Measurements from ENCODE around the gene B4GALT7.
"Not testable (repeated sequence)": the region's sequence is repeated elsewhere in the genome, so short reads cannot be mapped to it uniquely, and the experiment has no call there.

The B4GALT7 gene

GRCh38 chr5:177609076-177610059, 9.4 kb downstream of the B4GALT7 start:
- no peak for DNase-seq (ENCODE audit: low spot score)

- DNase-seq (ENCODE audit: low spot score), result no peak
Observed at GRCh38 chr5:177610131-177610769, 10.3 kb downstream of the B4GALT7 start.

- DNase-seq (ENCODE audit: low spot score), result no peak
Observed at GRCh38 chr5:177610770-177611445, 11.0 kb downstream of the B4GALT7 start.

DNA sequence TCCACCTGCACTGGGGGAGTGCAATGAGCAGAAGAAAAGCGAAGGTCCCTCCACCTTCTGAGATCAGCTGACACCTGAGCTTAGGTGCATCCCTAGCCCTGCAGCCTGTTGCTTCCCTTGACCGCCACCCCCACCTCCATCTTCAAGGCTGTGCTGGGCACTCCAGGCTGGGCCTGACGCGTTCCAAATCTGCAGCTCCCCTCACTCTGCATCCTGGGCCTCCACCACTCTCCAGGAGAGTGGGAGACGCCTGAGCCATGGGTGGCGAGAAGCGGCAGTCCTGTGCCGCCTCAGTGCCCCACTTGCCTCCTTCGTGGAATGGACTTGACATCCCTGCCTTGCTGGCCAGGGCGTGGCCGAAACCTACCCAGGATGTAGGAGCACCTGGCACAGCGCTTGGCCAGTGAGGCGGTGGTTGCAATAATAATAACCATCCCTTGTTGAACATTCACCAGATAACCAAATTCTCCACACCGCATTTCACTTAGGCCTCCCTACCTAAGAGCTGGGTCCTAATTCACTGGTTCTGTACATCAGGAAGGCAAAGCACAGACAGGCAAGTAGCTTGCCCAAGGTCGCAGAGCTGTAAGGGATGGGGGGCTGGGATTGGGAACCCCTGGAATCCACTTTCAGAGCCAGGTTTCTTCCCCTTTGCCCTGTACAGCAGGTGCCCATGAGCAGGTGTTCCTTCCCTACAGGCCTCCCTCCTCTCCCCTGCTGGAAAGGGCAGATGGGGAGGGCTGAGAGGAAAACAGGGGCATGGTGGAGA, 11.7 kb downstream of the B4GALT7 start:
- no peak for DNase-seq (ENCODE audit: low spot score)

GRCh38 chr5:177612215-177612673, 12.3 kb downstream of the B4GALT7 start:
- no peak for DNase-seq (ENCODE audit: low spot score)

DNA sequence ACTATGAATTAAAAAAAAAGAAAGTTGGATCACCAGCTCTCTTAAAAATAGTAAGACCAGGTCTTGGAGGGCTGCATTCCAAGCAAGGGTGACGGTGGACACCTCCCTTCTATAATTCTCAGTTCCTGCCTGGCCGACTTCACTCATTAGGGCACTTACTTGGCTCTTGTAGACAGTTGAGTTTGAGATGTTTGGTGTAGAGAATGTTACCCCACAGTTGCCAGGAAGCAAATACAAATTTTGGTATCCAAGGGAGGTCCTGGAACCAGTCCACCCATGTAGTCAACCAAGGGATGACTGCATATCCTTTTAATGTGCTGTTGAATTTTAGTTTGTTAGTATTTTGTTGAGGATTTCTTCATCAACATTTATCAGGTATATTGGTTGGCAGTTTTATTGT, 20.6 kb downstream of the B4GALT7 start:
- DNase-seq (ENCODE audit: low spot score), result no peak

DNA sequence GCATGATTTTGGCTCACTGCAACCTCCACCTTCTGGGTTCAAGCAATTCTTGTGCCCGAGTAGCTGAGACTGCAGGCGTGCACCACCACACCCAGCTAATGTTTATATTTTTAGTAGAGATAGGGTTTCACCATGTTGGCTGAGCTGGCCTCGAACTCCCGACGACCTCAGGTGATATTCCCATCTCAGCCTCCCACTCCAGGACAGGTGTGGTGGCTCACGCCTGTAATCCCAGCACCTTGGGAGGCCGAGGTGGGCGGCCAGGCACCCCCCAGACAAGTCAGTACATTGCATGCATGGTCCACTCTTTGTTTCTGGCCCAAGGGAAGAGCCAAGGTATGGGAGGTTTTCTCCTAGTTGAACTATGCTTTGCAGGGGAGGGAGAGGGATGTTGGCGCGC, 24.2 kb downstream of the B4GALT7 start:
- DNase-seq (ENCODE audit: low spot score), result not testable (repeated sequence)

DNA sequence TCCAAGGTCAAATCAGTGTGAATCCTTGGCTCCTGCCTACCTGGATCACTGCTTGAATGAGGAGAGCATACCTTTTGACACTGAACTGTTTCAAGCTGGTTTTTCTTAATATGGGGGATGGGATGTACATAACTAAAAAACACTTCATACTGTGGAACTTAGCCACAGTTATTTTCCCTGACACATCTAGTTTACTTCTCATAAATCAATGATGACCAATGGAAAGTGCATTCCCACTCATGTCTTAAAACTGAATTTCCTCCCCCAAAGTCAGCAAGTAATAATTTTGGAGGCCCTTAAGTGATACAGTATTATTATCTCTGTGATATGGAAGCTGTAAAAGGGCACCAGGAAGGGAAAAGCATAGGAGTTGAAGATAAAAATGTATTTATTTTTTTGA, 30.3 kb downstream of the B4GALT7 start:
- not testable (repeated sequence) for DNase-seq (ENCODE audit: low spot score)

- not testable (repeated sequence) for DNase-seq (ENCODE audit: low spot score)
Observed at GRCh38 chr5:177634912-177635311, 35.0 kb downstream of the B4GALT7 start.

DNA sequence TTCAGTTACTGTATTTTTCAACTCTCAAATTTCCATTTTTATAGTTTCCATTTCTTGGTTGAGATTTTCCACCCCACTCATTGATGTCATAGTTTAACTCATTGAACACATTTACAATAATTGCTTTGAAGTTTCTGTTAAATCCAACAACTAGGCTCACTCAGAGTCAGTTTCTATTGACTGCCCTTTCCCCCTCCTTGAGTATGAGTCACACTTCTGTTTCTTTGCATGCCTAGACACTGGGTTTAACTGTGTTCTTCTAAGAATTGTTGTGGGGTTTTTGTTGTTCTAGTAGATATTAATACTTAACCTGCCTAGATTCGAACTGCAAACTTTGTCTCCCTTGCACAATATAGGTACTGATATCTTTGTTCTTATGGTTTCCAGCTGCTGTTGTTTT, 45.5 kb downstream of the B4GALT7 start:
- not testable (repeated sequence) for DNase-seq (ENCODE audit: low spot score)

DNA sequence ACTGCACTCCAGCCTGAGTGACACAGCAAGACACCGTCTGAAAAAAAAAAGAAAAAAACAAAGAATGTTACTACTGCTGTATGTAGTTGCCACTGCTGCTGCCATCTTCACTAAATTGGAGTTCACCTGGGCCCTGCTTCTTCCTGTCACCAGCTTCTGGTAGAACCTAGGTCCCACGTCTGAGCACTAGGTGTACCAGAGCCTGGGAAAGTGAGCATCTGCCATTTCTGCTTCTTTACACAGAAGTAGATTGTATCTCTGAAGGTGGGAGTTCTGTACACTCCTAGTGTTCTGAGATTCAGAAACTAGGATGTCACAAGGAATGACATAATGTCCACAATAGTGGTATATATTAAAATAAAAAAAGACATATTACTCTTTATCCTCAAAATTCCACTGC, 51.3 kb downstream of the B4GALT7 start:
- DNase-seq (ENCODE audit: low spot score), result not testable (repeated sequence)

- not testable (repeated sequence) for DNase-seq (ENCODE audit: low spot score)
Observed at GRCh38 chr5:177657846-177658245, 57.9 kb downstream of the B4GALT7 start.

- DNase-seq (ENCODE audit: low spot score), result not testable (repeated sequence)
Observed at GRCh38 chr5:177658542-177658941, 58.6 kb downstream of the B4GALT7 start.
